NCI-H2029 (cell line): ENCODE data around the gene B4GALT5.
"Not testable (repeated sequence)": the region's sequence is repeated elsewhere in the genome, so short reads cannot be mapped to it uniquely, and the experiment has no call there.

Experiments
- DNase-seq: peaks from one replicate; lab custom pipeline; 2025; lab: John Stamatoyannopoulos, UW

Gene B4GALT5

GRCh38 chr20:49628280-49628679 lies 85.4 kb downstream of the B4GALT5 start:
- DNase-seq: not testable (repeated sequence)

DNA sequence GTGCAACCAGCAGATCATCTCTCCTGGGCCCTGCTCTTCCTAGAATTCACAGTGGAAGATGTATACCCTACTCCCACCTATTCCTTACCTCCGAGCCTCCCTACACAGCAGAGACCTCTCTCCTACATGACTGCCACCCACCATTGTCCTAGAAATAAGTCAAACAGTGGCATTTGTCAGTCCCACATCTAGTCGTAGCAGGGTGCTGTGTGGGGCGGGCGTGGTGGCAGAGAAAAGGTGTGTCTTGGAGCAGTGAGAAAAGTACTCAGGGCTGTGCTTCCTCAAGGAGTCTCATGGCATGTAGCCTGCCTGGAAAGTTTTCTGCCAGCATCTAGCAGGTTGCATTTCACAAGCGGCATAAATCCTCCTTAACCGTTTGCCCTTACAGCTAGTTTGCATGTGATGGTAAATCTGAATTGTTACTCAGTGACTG lies 86.3 kb downstream of the B4GALT5 start:
- no peak for DNase-seq

DNA sequence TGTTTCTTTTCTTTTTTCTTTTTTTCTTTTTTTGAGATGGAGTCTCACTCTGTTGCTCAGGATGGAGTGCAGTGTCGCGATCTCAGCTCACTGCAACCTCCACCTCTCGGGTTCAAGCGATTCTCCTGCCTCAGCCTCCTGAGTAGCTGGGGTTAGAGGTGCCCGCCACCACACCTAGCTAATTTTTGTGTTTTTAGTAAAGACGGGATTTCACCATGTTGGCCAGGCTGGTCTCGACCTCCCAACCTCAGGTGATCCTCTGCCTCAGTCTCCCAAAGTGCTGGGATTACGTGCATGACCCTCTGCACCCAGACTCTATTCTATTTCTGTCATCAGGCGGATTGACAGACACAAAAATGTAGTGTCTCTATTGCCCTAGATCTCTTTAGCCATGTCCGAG lies 88.7 kb downstream of the B4GALT5 start:
- not testable (repeated sequence) for DNase-seq

DNA sequence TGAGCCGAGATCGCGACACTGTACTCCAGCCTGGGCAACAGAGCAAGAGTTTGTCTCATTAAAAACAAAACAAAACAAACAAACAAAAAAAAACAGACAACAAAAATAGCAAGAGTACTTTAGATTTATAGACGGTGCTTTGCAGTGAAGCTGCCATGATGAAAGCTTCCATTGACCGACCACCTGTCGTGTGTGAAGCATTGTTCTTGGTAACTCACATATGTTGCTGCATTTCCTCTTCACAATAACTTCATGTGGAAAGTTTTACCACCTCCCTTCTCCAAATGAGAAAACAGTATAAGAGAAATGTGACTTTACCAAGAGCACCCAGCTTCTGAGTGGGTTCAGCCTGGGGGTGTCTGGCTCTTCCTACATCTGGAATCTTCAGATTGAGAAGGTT lies 89.4 kb downstream of the B4GALT5 start:
- no peak for DNase-seq

- no peak for DNase-seq
Observed at GRCh38 chr20:49622243-49622642, 91.4 kb downstream of the B4GALT5 start.

DNA sequence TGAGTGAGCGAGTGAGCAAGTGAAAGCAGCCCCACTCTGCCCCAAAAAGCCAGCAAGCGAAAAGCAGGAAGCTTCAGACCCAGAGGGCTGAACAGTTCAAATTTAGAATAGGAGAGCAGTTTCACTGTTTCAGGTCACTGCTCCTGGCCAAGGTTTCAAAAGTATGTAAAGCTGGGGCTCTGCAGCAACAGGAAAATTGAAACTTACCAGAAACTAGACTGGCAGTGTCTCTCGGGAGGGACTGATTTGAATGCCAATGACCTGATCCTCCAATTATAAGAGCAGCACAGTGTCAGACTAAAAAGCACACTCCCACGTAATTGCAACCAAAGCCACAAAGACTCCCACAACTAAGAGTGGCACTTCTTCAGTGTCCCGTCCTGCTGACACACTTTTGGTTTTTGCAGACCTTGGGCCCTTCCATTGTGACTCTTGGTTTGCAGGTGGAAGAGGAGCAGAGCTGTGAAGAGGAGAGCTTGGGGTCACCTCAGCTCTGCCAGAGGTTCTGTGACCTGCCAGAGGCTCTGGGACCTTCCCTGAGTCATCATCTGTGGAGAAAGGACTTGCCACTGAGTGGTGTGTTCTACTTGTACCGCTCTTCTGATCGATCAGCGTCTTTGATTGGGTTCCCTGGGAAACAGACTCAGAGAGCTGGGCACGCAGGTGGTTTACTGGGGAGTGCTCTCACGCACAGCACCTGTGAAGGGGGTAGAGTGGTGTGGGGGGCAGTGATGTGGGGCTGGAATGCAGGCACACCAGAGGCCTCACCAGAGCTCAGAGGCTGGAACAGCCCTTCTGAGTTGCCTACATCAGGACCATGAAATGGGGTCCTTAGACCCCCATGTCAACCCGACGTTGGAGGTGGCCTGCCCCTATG lies 93.1 kb downstream of the B4GALT5 start:
- no peak for DNase-seq

DNA sequence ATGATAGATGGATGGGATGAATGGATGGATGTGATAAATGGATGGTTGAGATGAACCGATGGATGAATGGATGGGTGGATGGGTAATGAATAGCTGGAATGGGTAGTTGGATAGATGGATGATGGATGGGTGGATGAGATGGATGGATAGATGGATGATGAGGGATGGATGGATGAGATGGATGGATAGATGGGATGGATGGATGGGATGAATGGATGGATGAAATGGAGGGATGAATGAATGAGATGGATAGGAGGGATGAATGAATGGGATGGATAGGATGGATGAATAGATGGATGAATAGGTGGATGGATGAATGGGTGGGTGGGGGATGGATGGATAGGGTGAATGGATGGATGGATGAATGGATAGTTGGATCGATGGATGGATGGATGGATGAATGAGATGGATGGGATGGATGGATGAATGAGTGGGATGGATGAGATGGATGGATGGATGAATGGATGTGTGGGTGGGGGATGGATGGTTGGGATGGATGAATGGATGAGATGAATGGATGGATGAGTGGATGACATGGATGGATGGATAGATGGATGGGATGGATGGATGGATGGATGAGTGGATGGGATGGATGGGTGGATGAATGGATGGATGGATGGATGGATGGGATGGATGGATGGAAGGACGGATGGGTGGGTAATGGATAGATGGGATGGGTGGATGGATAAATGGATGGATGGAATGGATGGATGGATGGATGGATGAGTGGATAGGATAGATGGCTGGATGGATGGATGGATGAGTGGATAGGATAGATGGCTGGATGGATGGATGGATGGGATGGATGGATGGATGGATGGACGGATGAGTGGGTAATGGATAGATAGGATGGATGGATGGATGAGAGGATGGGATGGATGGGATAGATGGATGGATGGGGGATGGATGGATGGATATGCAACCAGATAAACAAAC lies 94.3 kb downstream of the B4GALT5 start:
- DNase-seq: no peak

DNA sequence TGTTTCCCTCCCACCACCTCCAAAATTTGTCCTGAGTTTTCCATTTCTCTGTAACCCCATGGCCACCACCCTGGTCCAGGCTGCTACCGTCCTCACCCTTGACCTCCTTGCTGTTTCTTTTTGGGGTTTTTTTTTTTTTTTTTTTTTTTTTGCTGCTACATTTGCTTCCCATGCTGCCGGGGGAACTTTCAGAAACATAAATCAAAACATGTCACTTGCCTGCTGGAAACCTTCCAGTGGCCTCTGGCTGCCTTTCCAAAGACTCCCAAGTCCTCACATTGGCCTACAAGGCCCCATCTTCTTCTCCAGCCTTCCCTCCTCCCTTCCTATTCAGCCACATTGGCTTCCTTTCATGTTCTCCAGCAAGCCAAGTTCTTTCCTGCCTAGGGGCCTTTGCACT lies 95.4 kb downstream of the B4GALT5 start:
- no peak for DNase-seq

GRCh38 chr20:49617394-49617793 lies 96.3 kb downstream of the B4GALT5 start:
- DNase-seq: not testable (repeated sequence)

DNA sequence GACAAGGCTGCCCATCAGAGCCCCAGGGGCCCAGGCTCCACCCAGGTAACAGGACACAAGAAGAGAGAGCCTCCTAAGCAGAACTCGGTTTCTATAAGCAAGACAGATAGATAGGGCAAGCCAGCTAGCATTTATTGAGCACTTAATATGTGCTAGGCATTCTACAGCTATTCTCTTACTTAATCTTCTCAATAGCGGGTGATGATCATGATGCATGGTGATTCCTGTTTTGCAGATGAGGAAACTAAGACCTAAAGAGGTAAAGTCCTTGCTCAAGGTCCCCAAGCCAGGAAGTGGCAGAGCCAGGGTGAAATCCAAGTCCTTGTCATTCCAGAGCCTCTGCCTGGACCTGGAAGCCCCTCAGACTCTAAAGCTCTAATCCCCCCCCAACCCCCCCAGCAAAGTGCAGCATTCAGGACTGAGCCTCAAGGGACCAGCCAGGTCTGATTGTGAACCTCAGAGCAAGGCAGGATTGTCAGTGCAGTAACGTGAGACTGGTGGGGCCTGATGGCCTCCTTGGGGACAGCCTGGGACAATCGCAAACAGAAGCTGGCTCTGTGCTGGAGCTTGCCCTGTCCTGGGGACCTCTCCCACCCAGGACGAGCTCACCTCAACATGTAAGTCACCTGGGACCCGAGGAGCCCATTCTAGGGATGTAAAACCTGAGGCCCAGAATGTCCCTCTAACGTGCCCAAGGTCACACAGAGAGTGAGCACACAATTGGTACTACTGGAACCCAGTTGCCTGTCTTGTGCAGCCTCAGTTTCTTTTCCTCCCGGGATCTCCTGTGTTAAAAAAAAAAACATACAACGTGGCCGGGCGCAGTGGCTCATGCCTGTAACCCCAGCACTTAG lies 97.3 kb downstream of the B4GALT5 start:
- DNase-seq: no peak

DNA sequence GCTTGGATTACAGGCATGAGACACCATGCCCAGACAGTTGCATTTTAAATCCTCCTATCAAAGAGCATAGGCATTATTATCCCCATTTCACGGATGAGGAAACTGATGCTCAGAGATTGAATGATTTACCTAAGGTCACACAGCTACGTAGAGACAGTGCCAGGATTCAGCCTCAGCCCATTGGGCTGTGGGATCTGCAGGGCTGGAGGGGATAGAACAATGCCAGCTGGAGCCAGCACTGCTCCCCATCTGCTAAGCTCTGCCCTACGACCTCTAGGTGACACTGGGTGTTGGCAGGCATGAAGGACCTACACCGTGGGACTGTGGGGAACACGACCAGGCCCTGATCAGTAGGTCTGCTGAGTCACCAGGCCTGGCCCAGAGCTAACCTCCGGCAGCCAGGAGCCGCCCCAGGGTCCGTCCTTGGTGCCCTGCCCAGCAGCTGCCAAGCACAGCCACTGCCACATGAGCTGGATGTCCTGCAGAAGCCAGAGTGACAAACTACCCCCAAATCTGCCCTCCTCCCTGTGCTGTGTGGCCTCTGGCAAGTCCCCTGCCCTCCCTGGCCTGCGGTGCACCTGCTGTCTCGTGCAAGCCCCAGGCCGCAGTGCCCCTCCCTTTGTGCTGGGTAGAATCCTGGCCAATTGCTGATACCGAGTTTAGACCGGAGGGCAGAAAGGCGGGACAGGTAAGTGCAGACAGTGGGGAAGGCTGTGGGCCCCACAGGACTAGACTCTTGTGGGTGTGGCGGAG lies 98.1 kb downstream of the B4GALT5 start:
- no peak for DNase-seq

- not testable (repeated sequence) for DNase-seq
Observed at GRCh38 chr20:49615051-49615400, 98.7 kb downstream of the B4GALT5 start.

DNA sequence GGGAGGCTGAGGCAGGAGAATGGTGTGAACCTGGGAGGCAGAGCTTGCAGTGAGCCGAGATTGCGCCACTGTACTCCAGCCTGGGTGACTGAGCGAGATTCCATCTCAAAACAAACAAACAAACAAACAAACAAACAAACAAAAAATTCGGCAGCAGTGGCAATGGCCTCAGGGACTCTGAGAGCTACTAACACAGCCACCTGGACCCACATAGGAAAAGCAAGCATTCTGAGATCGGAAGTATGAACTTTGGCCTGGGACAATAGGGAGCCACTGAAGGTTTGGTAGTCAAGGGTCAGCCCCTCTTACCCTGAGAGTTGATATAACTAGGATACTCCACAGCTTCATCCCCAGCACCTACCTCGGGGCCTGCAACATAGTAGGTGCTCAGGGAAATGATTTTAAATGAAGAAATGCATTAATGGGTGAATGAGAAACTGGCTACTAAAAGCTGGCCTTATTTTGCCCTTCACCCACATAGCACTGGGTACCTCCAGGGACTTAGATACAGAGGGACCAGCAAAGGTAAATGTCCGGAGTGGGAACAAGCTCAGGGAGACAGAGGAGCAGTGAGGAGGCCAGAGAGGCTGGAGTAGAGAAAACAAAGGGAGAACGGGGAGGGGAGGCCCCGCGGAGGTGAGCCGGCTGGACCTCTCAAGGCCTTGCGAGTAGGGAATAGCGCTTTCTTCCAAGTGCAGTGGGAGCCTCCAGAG lies 99.2 kb downstream of the B4GALT5 start:
- no peak for DNase-seq

DNA sequence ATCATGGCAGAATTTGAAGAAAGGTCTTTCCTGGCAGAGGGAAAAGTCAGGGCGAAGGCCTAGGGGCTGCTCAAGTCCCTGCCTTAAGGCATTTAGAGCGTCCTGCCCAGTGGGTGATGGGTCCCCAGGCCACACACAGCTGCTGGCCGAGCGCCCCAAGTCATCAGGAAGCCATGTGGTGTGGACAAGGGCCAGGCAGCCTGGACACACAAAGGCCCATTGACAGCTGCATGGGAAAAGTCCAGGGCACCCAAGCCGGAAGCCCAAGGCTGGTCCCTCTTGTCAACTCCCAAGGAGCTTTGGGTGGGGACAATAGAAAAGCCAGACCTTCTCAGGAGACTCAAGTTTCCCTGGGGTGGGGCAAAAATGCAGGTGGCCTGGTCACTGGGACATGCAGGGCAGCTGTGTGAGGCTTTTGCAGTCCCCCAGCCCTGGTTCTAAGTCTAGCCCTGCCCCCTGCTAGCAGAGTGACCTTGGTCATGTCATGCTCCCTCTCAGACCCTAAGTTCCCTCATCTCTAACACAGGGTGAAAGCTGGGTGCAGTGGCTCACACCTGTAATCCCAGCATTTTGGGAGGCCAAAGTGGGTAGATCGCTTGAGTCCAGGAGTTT lies 101.4 kb downstream of the B4GALT5 start:
- no peak for DNase-seq

- DNase-seq: not testable (repeated sequence)
Observed at GRCh38 chr20:49611539-49612126, 102.0 kb downstream of the B4GALT5 start.

GRCh38 chr20:49610691-49611538 lies 102.8 kb downstream of the B4GALT5 start:
- peak; percentile 71 for DNase-seq

DNA sequence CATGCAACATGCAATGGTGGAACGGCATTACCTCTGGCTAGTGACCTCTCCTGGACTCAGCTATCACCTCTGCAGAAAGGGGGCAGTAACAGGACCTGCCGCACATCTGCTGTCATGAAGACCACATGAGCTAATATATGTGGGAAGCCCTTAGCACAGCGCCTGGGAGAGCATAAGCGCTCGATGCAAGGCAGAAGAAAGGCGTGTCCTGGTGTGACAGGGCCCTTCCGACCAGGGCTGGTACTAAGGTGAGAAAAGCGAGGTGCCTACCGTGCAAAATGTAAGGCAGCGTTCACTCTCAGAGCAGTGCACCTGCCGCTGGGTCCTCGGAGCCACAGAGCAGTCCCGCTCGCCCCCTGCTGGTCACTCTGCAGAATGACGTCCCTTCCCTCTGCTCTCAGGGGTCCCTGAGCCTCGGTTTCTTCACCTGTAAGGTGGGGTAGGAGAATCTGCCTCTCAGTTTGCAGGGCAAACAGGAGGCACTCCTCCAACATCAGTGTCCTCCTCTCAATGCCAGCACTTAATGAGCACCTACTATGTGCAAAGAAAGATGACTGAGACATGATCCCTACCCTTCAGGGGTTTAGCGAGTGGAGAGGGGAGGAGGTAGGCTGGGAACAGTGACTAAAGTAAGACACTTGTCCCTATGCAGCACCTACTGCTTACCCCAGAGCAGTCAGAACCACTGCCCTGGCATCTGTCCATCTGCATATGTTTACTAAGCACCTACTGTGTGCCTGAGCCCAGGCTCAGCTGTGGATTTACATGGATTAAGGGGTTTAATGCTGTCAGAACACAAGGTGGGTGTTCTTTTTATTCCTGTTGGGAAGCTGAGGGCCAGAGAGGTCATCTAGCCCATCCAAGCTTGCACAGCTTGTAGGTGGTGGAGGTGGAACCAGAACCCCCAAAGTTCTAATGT lies 104.7 kb downstream of the B4GALT5 start:
- DNase-seq: peak; percentile 72

GRCh38 chr20:49607568-49607967 lies 106.1 kb downstream of the B4GALT5 start:
- no peak for DNase-seq
